Ovary (tissue), 9 donors: ENCODE data around the gene GORASP1. TPM values are rescaled to one million over a fixed set of nuclear protein-coding genes. Genes with fewer than 3 reads are reported as not detected.

Experiments used
- DNase-seq, 5 donors: peaks; one replicate each; pipeline ENCODE4 v3.0.0-alpha.2; 2019 to 2020
- H3K27ac ChIP-seq, 2 donors: fragments of 200-600 bp; one replicate each; pipeline versions ENCODE4 v1.5.1 to v1.8.0; 2019 to 2022
- H3K27me3 ChIP-seq: fragments of 200-600 bp; one replicate; pipeline ENCODE4 v1.8.0; 2022
- H3K36me3 ChIP-seq: fragments of 200-600 bp; sonication (generic); one replicate; pipeline ENCODE4 v1.5.1; 2019
- H3K4me1 ChIP-seq: one replicate; pipeline ENCODE4 v1.8.1; 2013; ENCODE audit warnings: mild to moderate bottlenecking, moderate library complexity; ENCODE audit not compliant: insufficient read depth
- H3K4me3 ChIP-seq: fragments of 200-600 bp; sonication (generic); one replicate; pipeline ENCODE4 v1.5.1; 2017
- H3K9me3 ChIP-seq, 2 donors: fragments of 200-600 bp in 1 of 2; sonication (generic) in 1 of 2; one replicate each; pipeline versions ENCODE4 v1.5.1 to v1.8.1; 2013 to 2019; ENCODE audit warnings: mild to moderate bottlenecking in 1 of 2, moderate library complexity in 1 of 2
- EP300 ChIP-seq: sonication (generic); formaldehyde crosslinking; IDR thresholded peaks from one replicate; pipeline ENCODE4 v1.6.1; 2017; ENCODE audit warnings: antibody characterized with exemption
- POLR2A ChIP-seq: fragments of 450-650 bp; IDR thresholded peaks from one replicate; pipeline ENCODE4 v1.6.1; 2017; ENCODE audit warnings: antibody characterized with exemption, mild to moderate bottlenecking, moderate library complexity
- WGBS, 3 donors: extraction: QIAGEN DNeasy Blood & Tissue Kit in 1 of 3; methylation state at CpG; one replicate each; pipeline versions ENCODE4 v1.1.5 to v1.1.7; 2013 to 2017; 5-methylcytosine and 5-hydroxymethylcytosine counted together
- intact Hi-C, 4 donors: fragments of 100-400 bp; cut with DNase I; formaldehyde crosslinking; loops; one replicate each; pipeline versions ENCODE4 v1.11.0 to v1.15.1; 2022 to 2023
- polyA plus RNA-seq, 2 donors: library from polyadenylated mRNA; stranded (reverse); fragments of 200-250 nt in 1 of 2; fragments of 350-450 nt in 1 of 2; fragmentation: Illumina TruSeq in 1 of 2; extraction: RNeasy Lipid Tissue Mini Kit (QIAGEN cat#74804) in 1 of 2; gene quantifications; one replicate each; pipeline ENCODE4 v1.2.3, GENCODE V29; 2013 to 2014
- total RNA-seq, 7 donors: library from RNA; depleted of rRNA in 2 of 7; stranded (reverse); fragments of >200 nt in 2 of 7; fragmentation: NEBNext Ultra II Directional in 3 of 7; extraction: Animal tissue kit (Norgen Biotek cat#: 25700) in 3 of 7; gene quantifications; one replicate each; pipeline versions ENCODE4 v1.1.0 to v1.2.4, GENCODE V29; 2016 to 2023
- TF ChIP-seq, protein P1 (sequence below), 3 donors: fragments of 450-650 bp in 2 of 3; fragments of 200-600 bp in 1 of 3; IDR thresholded peaks; one replicate each; pipeline versions ENCODE4 v1.5.1 to v1.8.0; 2016 to 2022; ENCODE audit warnings: antibody characterized with exemption in 3 of 3, mild to moderate bottlenecking in 1 of 3
- donor health status: DM: no; HTN: no; CAD: no; lungs with moderate emphysema.
- donor health status: DM: no; HTN: no; CAD: no.
- donor health status: Bipolar disorder and iron deficiency.
- donor health status: DM: yes; HTN: yes; CAD: no.
- donor health status: DM: no; HTN: no; CAD: no.
- donor health status: DM: yes; HTN: yes; CAD: no.

Gene GORASP1
- total and polyA plus RNA-seq, 9 donors = 31.4 to 54.5 (median 47.5) TPM

- 71 to 76% (median 75%) methylated on average over 11 of the region's 11 CpGs for WGBS, 3 donors
- DNase-seq = no peak
- Histone ChIP-seq H3K36me3 (no peaks in the 10 kb centered on the region), H3K9me3 (no peaks in the 10 kb centered on the region), H3K4me3 (no peak overlapping the region), H3K27me3 (no peaks in the 10 kb centered on the region), H3K27ac (no peak overlapping the region), H3K4me1 (no peaks in the 10 kb centered on the region)
- intact Hi-C loops = no loop called here
- TF ChIP-seq POLR2A (no peak), EP300 (no peak)
- TF ChIP-seq, protein P1, sequence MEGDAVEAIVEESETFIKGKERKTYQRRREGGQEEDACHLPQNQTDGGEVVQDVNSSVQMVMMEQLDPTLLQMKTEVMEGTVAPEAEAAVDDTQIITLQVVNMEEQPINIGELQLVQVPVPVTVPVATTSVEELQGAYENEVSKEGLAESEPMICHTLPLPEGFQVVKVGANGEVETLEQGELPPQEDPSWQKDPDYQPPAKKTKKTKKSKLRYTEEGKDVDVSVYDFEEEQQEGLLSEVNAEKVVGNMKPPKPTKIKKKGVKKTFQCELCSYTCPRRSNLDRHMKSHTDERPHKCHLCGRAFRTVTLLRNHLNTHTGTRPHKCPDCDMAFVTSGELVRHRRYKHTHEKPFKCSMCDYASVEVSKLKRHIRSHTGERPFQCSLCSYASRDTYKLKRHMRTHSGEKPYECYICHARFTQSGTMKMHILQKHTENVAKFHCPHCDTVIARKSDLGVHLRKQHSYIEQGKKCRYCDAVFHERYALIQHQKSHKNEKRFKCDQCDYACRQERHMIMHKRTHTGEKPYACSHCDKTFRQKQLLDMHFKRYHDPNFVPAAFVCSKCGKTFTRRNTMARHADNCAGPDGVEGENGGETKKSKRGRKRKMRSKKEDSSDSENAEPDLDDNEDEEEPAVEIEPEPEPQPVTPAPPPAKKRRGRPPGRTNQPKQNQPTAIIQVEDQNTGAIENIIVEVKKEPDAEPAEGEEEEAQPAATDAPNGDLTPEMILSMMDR (IDR thresholded peaks at IDR 0.05) = no peak
Observed at GRCh38 chr3:39132096-39133092, 25.0 kb upstream of the GORASP1 start.

DNA sequence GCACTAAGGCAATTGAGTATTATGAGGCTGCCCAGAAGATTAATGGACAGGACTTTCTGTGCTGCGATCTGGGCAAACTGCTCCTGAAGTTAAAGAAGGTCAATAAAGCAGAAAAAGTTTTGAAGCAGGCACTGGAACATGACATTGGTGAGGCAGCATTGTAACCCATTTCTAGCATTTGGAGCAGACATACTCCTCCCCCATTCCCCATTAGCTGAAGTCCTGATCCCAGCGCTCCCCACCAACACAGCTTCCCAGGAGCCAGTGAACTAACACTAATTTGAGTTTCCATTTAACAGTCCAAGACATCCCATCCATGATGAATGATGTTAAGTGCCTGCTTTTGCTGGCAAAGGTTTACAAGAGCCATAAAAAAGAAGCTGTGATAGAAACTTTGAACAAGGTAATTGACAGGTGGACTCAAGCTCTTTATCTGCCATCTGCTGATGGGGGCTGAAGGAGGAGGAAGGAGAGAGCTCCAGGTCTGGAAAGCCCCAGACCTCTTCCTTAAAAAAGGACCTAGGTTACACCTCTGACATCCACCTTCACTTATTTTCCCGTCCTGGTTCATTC is 23.4 kb upstream of the GORASP1 start:
- Histone ChIP-seq H3K36me3 (no peaks in the 10 kb centered on the region), H3K4me3 (no peak overlapping the region), H3K9me3 (no peaks in the 10 kb centered on the region), H3K27ac (no peak overlapping the region), H3K4me1 (no peaks in the 10 kb centered on the region), H3K27me3 (no peaks in the 10 kb centered on the region)
- no peak for DNase-seq
- TF ChIP-seq EP300 (no peak), POLR2A (no peak)
- TF ChIP-seq, protein P1 (IDR thresholded peaks at IDR 0.05) = no peak
- WGBS, 3 donors = 74 to 77% (median 76%) methylated on average over 3 of the region's 3 CpGs
- intact Hi-C loops = no loop called here

DNA sequence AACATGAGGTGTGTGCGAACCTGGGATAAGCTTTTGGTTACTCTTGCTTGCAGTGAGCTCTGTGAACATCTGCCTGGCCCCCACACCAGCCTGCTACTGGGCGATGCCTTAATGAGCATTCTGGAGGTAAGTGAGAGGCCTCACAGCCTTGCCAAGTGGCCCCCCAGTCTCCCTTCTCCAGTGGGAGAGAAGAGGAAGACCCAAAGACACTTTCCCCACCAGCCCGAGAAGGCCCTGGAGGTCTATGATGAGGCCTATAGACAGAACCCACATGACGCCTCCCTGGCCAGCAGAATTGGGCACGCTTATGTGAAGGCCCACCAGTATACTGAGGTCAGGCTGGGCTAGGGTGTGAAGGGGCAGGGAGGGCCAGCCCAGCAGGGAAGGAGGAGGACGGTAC is 22.6 kb upstream of the GORASP1 start:
- Histone ChIP-seq H3K4me1 (no peaks in the 10 kb centered on the region), H3K9me3 (no peaks in the 10 kb centered on the region), H3K4me3 (no peak overlapping the region), H3K27ac (no peak overlapping the region), H3K27me3 (no peaks in the 10 kb centered on the region), H3K36me3 (no peaks in the 10 kb centered on the region)
- no peak for TF ChIP-seq POLR2A
- TF ChIP-seq, protein P1 (IDR thresholded peaks at IDR 0.05) = no peak
- TF ChIP-seq EP300 = no peak
- intact Hi-C loops = no loop called here
- WGBS, 3 donors = 86 to 94% (median 94%) methylated on average over 6 of the region's 6 CpGs
- no peak for DNase-seq

GRCh38 chr3:39128951-39129350 is 21.5 kb upstream of the GORASP1 start:
- intact Hi-C loops = loop anchor here in 3 of 4 donors (5.0 kb wide), 2 partner anchors 158 to 163 kb away; no protein-coding TSS in a partner anchor
- H3K4me1 ChIP-seq = no peaks in the 10 kb centered on the region
- no peaks in the 10 kb centered on the region for H3K27me3 ChIP-seq
- no peak overlapping the region for H3K27ac ChIP-seq
- no peaks in the 10 kb centered on the region for H3K36me3 ChIP-seq
- DNase-seq = no peak
- H3K9me3 ChIP-seq = no peaks in the 10 kb centered on the region
- TF ChIP-seq EP300 (no peak), POLR2A (no peak)
- TF ChIP-seq, protein P1 (IDR thresholded peaks at IDR 0.05) = no peak
- WGBS, 3 donors = 95 to 100% (median 96%) methylated on average over 7 of the region's 7 CpGs
- no peak overlapping the region for H3K4me3 ChIP-seq
